Measurements from ENCODE around the gene SORCS1. TPM values are rescaled to one million over a fixed set of nuclear protein-coding genes. Genes with fewer than 3 reads are reported as not detected.

Gene SORCS1
- 10 to 100 TPM in 2 of 4 donors, 1 to 10 TPM in 2; 7.1 to 16.7 (median 10.7) TPM for total RNA-seq

- DNase-seq (ENCODE audit: extremely low spot score), result no peak
- no peaks in the 10 kb centered on the region for H3K9me3 ChIP-seq
- H3K4me1 ChIP-seq, result peaks cover 3 to 21% (median 16%) of the 10 kb centered on the region in 4 donors
- TF ChIP-seq CTCF (IDR thresholded peaks at IDR 0.05), result no peak
- TF ChIP-seq POLR2A (IDR thresholded peaks at IDR 0.05; ENCODE audit: low read depth), result no peak
- TF ChIP-seq EP300 (IDR thresholded peaks at IDR 0.05), result no peak
- TF ChIP-seq POLR2AphosphoS5 (IDR thresholded peaks at IDR 0.05), result no peak
- H3K36me3 ChIP-seq, result no peaks in the 10 kb centered on the region
- peaks cover 0 to 64% (median 18%) of the 10 kb centered on the region in 4 donors for H3K27me3 ChIP-seq
- H3K4me3 ChIP-seq, result peak within 1 kb of the TSS; percentile 56 to 67 (median 58)
- intact Hi-C loops (cut with DNase I), result no loop called here
- WGBS, result 3% methylated on average over 35 of the region's 105 CpGs
- peak within 1 kb of the TSS; percentile 50 to 76 (median 66) for H3K27ac ChIP-seq (replicated peaks in 1 of 4)
Observed at GRCh38 chr10:107163881-107164861, at the start of gene SORCS1. SORCS1 (minus strand) TSS chr10:107164706.

- no peak for DNase-seq (ENCODE audit: extremely low spot score)
- TF ChIP-seq POLR2AphosphoS5 (IDR thresholded peaks at IDR 0.05) (no peak), CTCF (IDR thresholded peaks at IDR 0.05) (no peak), EP300 (IDR thresholded peaks at IDR 0.05) (no peak), POLR2A (IDR thresholded peaks at IDR 0.05; ENCODE audit: low read depth) (no peak)
- intact Hi-C loops (cut with DNase I), result no loop called here
- no peak overlapping the region for H3K4me3 ChIP-seq
- no peaks in the 10 kb centered on the region for H3K36me3 ChIP-seq
- no peaks in the 10 kb centered on the region for H3K27me3 ChIP-seq
- 77% methylated on average over 2 of the region's 2 CpGs for WGBS
- H3K9me3 ChIP-seq, result no peaks in the 10 kb centered on the region
- no peak overlapping the region for H3K27ac ChIP-seq (replicated peaks in 1 of 4)
- H3K4me1 ChIP-seq, result no peaks in the 10 kb centered on the region
Observed at GRCh38 chr10:107214261-107214660, 49.8 kb upstream of the SORCS1 start.

GRCh38 chr10:107213861-107214260 lies 49.4 kb upstream of the SORCS1 start:
- no peak overlapping the region for H3K4me3 ChIP-seq
- H3K4me1 ChIP-seq, result no peaks in the 10 kb centered on the region
- no peak for DNase-seq (ENCODE audit: extremely low spot score)
- intact Hi-C loops (cut with DNase I), result no loop called here
- 94% methylated on average over 8 of the region's 8 CpGs for WGBS
- H3K27me3 ChIP-seq, result no peaks in the 10 kb centered on the region
- H3K9me3 ChIP-seq, result no peaks in the 10 kb centered on the region
- no peak for TF ChIP-seq EP300 (IDR thresholded peaks at IDR 0.05)
- TF ChIP-seq CTCF (IDR thresholded peaks at IDR 0.05), result no peak
- TF ChIP-seq POLR2A (IDR thresholded peaks at IDR 0.05; ENCODE audit: low read depth), result no peak
- no peak for TF ChIP-seq POLR2AphosphoS5 (IDR thresholded peaks at IDR 0.05)
- H3K27ac ChIP-seq (replicated peaks in 1 of 4), result no peak overlapping the region
- H3K36me3 ChIP-seq, result no peaks in the 10 kb centered on the region

GRCh38 chr10:107206833-107207232 lies 42.3 kb upstream of the SORCS1 start:
- no peak for DNase-seq (ENCODE audit: extremely low spot score)
- intact Hi-C loops (cut with DNase I), result no loop called here
- H3K36me3 ChIP-seq, result no peaks in the 10 kb centered on the region
- no peaks in the 10 kb centered on the region for H3K4me1 ChIP-seq
- no peaks in the 10 kb centered on the region for H3K9me3 ChIP-seq
- H3K27ac ChIP-seq (replicated peaks in 1 of 4), result no peak overlapping the region
- TF ChIP-seq POLR2A (IDR thresholded peaks at IDR 0.05; ENCODE audit: low read depth) (no peak), EP300 (IDR thresholded peaks at IDR 0.05) (no peak)
- H3K4me3 ChIP-seq, result no peak overlapping the region
- 65% methylated on average over 4 of the region's 4 CpGs for WGBS
- H3K27me3 ChIP-seq, result no peaks in the 10 kb centered on the region

- peaks cover 0 to 10% (median 7%) of the 10 kb centered on the region in 4 donors for H3K4me1 ChIP-seq
- no peaks in the 10 kb centered on the region for H3K36me3 ChIP-seq
- intact Hi-C loops (cut with DNase I), result no loop called here
- TF ChIP-seq POLR2A (IDR thresholded peaks at IDR 0.05; ENCODE audit: low read depth) (no peak), POLR2AphosphoS5 (IDR thresholded peaks at IDR 0.05) (no peak), EP300 (IDR thresholded peaks at IDR 0.05) (no peak), CTCF (IDR thresholded peaks at IDR 0.05) (no peak)
- no peak for DNase-seq (ENCODE audit: extremely low spot score)
- H3K4me3 ChIP-seq, result no peak overlapping the region
- no peaks in the 10 kb centered on the region for H3K9me3 ChIP-seq
- H3K27ac ChIP-seq (replicated peaks in 1 of 4), result no peak overlapping the region
- WGBS, result 45% methylated on average over 1 of the region's 1 CpG
- H3K27me3 ChIP-seq, result peaks cover 0 to 58% (median 10%) of the 10 kb centered on the region in 4 donors
Observed at GRCh38 chr10:107169516-107169915, 5.0 kb upstream of the SORCS1 start.

Data from esophagus muscularis mucosa (tissue), 4 donors.